OCI-LY1 (cell line): ENCODE data around the gene DVL1.

Source experiments
- H2AFZ ChIP-seq: fragments of 200-600 bp; sonication (generic), shearing (Covaris generic); 2 replicates; pipeline ENCODE4 v1.6.0; 2014; ENCODE audit warnings: antibody characterized with exemption, mild to moderate bottlenecking, low read length
- H3F3A ChIP-seq: fragments of 200-600 bp; sonication (generic), shearing (Covaris generic); 2 replicates; pipeline ENCODE4 v1.6.0; 2014; ENCODE audit warnings: mild to moderate bottlenecking, antibody characterized with exemption, low read length, moderate library complexity; ENCODE audit not compliant: insufficient read depth
- H3K27ac ChIP-seq: fragments of 200-600 bp; sonication (generic); 2 replicates; pipeline ENCODE4 v1.5.1; 2014; ENCODE audit warnings: low read length, mixed run types, mild to moderate bottlenecking, low read depth; ENCODE audit not compliant: poor library complexity, severe bottlenecking
- H3K27me3 ChIP-seq: fragments of 200-600 bp; sonication (generic); 2 replicates; pipeline ENCODE4 v1.6.0; 2014; ENCODE audit warnings: antibody characterized with exemption, mild to moderate bottlenecking, low read length, moderate library complexity; ENCODE audit not compliant: insufficient read depth
- H3K36me3 ChIP-seq: fragments of 200-600 bp; sonication (generic); 2 replicates; pipeline ENCODE4 v1.6.1; 2014; ENCODE audit warnings: mild to moderate bottlenecking, antibody characterized with exemption, low read length, moderate library complexity, mixed read lengths; ENCODE audit not compliant: insufficient read depth
- H3K4me1 ChIP-seq: fragments of 200-600 bp; sonication (generic); 2 replicates; pipeline ENCODE4 v1.5.1; 2014; ENCODE audit warnings: mild to moderate bottlenecking, low read length, moderate library complexity; ENCODE audit not compliant: insufficient read depth, severe bottlenecking
- H3K4me2 ChIP-seq: fragments of 200-600 bp; sonication (generic), shearing (Covaris generic); 2 replicates; pipeline ENCODE4 v1.6.1; 2014; ENCODE audit warnings: low read length
- H3K4me3 ChIP-seq: fragments of 200-600 bp; sonication (generic); 2 replicates; pipeline ENCODE4 v1.5.1; 2014; ENCODE audit warnings: low read length, low read depth, mild to moderate bottlenecking, mixed read lengths; ENCODE audit not compliant: poor library complexity, severe bottlenecking
- H3K79me2 ChIP-seq: fragments of 200-600 bp; shearing (Covaris generic); 2 replicates; pipeline ENCODE4 v1.6.1; 2016; ENCODE audit warnings: mixed run types, low read length, mixed read lengths; ENCODE audit not compliant: insufficient read depth
- H3K9ac ChIP-seq: fragments of 200-600 bp; sonication (generic), shearing (Covaris generic); 2 replicates; pipeline ENCODE4 v1.6.1; 2014; ENCODE audit warnings: mild to moderate bottlenecking, low read length, mixed read lengths
- H3K9me2 ChIP-seq: fragments of 200-600 bp; sonication (generic), shearing (Covaris generic); 2 replicates; pipeline ENCODE4 v1.6.1; 2014; ENCODE audit warnings: low read depth, mild to moderate bottlenecking, low read length, mixed read lengths
- H3K9me3 ChIP-seq: fragments of 200-600 bp; shearing (Covaris generic); 2 replicates; pipeline ENCODE4 v1.6.1; 2014; ENCODE audit warnings: low read length, mixed read lengths
- H4K20me1 ChIP-seq: fragments of 200-600 bp; sonication (generic), shearing (Covaris generic); 2 replicates; pipeline ENCODE4 v1.6.0; 2016; ENCODE audit warnings: mild to moderate bottlenecking, low read length; ENCODE audit not compliant: insufficient read depth
- EZH2 ChIP-seq: fragments of 200-600 bp; sonication (generic), shearing (Covaris generic); IDR thresholded peaks from 2 replicates; pipeline ENCODE4 v1.8.0; 2017; ENCODE audit warnings: borderline replicate concordance, mixed run types, mild to moderate bottlenecking, antibody characterized with exemption, low read length, moderate library complexity, mixed read lengths
- TF ChIP-seq, protein P1 (sequence below): fragments of 200-600 bp; sonication (generic), shearing (Covaris generic); IDR thresholded peaks from 2 replicates; pipeline ENCODE4 v1.5.1; 2017; ENCODE audit warnings: mild to moderate bottlenecking, antibody characterized with exemption, low read length, moderate library complexity, mixed read lengths

DVL1 gene

DNA sequence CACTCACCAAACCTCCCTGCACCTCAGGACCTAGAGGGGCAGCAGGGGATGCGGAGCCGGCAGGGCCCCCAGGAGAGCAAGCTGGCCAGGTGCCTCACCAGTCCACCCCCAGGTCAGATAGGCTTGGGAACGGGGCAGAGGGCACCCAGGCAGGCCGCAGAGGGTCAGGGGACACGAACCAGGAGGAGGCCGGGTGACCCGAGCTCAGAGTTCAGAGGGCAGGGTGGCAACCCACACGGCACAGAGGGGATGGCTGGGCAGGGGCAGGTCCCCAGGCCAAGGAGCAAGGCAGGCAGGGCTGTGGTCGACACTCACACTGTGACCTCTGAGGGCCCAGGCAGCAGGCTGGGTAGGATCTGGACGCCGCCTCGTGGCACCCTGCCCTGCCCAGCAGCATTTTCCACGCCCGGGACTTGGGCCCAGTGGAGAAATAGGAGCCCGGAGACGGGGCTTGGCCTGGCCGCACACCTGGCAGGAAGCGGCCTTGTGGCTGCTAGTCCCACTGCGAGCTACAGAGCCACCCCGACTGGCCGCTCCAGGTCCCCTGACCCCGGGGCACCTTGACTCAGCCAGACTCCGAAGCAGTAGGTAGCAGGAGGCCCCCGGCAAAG lies 5.3 kb downstream of the DVL1 start:
- H3K9me2 ChIP-seq: no peaks in the 10 kb centered on the region
- peaks cover 2% of the 10 kb centered on the region; the same call in 1 of the 2 replicates for H4K20me1 ChIP-seq
- TF ChIP-seq, protein P1, sequence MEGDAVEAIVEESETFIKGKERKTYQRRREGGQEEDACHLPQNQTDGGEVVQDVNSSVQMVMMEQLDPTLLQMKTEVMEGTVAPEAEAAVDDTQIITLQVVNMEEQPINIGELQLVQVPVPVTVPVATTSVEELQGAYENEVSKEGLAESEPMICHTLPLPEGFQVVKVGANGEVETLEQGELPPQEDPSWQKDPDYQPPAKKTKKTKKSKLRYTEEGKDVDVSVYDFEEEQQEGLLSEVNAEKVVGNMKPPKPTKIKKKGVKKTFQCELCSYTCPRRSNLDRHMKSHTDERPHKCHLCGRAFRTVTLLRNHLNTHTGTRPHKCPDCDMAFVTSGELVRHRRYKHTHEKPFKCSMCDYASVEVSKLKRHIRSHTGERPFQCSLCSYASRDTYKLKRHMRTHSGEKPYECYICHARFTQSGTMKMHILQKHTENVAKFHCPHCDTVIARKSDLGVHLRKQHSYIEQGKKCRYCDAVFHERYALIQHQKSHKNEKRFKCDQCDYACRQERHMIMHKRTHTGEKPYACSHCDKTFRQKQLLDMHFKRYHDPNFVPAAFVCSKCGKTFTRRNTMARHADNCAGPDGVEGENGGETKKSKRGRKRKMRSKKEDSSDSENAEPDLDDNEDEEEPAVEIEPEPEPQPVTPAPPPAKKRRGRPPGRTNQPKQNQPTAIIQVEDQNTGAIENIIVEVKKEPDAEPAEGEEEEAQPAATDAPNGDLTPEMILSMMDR: no peak
- TF ChIP-seq EZH2: no peak
- H3K4me1 ChIP-seq: peaks cover 14% of the 10 kb centered on the region
- H3K4me3 ChIP-seq: no peak overlapping the region
- H3K9me3 ChIP-seq: no peaks in the 10 kb centered on the region
- H3K36me3 ChIP-seq: no peaks in the 10 kb centered on the region; the same call in 1 of the 2 replicates
- no peak overlapping the region for H3K9ac ChIP-seq
- no peak overlapping the region for H3K4me2 ChIP-seq
- H3K27me3 ChIP-seq: no peaks in the 10 kb centered on the region; the same call in 1 of the 2 replicates
- no peaks in the 10 kb centered on the region for H3K79me2 ChIP-seq
- no peak overlapping the region for H2AFZ ChIP-seq
- H3K27ac ChIP-seq: no peak overlapping the region
- H3F3A ChIP-seq: no peaks in the 10 kb centered on the region

DNA sequence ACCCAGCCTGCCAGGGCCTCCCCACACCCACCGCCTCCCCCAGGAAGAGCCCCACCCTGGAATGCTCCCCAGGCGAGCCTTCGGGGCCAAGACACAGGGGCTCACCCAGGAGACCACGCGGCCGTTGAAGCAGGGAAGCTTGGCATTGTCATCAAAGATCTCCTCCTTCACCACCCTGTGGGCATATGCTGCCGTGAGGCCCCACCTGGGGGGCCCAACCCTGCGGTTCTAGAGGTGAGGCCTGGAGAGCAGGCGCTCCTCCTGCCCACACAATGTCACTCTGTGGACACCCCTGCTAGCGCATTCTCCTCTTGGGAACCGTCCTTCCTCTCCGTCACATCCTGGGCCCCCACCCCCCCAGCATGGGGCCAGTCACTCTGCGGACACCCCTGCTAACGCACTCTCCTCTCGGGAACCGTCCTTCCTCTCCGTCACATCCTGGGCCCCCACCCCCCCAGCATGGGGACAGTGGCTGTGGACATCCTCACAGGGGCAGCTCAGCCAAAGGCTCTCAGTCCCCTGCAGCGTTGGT lies 6.6 kb downstream of the DVL1 start:
- Histone ChIP-seq H3F3A (no peaks in the 10 kb centered on the region), H3K4me1 (peaks cover 4% of the 10 kb centered on the region), H3K9me3 (no peaks in the 10 kb centered on the region), H2AFZ (no peak overlapping the region), H3K9ac (no peak overlapping the region), H3K4me3 (no peak overlapping the region), H3K9me2 (no peaks in the 10 kb centered on the region), H3K27me3 (no peaks in the 10 kb centered on the region), H4K20me1 (peaks cover 2% of the 10 kb centered on the region; the same call in 1 of the 2 replicates), H3K27ac (no peak overlapping the region), H3K4me2 (no peak overlapping the region), H3K79me2 (no peaks in the 10 kb centered on the region), H3K36me3 (no peaks in the 10 kb centered on the region; the same call in 1 of the 2 replicates)
- TF ChIP-seq, protein P1: no peak
- TF ChIP-seq EZH2: no peak

DNA sequence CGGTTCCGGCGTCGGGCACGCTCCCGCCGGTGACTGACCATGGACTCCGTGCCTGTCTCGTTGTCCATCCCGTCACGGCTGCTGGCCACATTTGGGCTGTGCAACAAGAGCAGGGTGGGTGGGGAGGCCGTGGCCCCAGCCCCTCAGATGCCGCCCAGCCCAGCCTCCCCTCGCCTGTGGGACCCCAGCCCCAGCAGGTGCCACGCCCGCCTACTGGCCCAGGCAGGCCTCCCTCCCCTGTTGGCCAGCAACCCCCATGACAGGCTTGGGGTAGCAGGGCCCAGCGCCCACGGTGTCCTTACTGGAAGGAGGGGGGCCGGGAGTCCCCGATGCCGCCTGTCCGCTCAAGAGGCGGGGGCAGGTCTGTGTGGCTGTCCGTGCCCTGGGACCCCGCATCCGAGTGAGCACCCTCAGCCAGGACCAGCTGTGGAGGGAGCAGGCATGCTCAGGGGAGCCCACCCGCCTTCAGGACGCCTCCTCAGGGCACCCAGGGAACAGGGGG lies 7.1 kb downstream of the DVL1 start:
- no peaks in the 10 kb centered on the region; the same call in 1 of the 2 replicates for H3K36me3 ChIP-seq
- H3K27ac ChIP-seq: no peak overlapping the region
- H3K79me2 ChIP-seq: no peaks in the 10 kb centered on the region
- no peak overlapping the region for H2AFZ ChIP-seq
- H3K27me3 ChIP-seq: no peaks in the 10 kb centered on the region
- H3K9ac ChIP-seq: no peak overlapping the region
- no peaks in the 10 kb centered on the region for H3F3A ChIP-seq
- H4K20me1 ChIP-seq: peaks cover 2% of the 10 kb centered on the region; the same call in 1 of the 2 replicates
- H3K4me3 ChIP-seq: no peak overlapping the region
- no peaks in the 10 kb centered on the region for H3K9me3 ChIP-seq
- no peak for TF ChIP-seq EZH2
- TF ChIP-seq, protein P1: no peak
- no peak overlapping the region for H3K4me2 ChIP-seq
- no peaks in the 10 kb centered on the region for H3K4me1 ChIP-seq
- no peaks in the 10 kb centered on the region for H3K9me2 ChIP-seq
